ENCODE results near the gene TOMM20L.

The TOMM20L gene

DNA sequence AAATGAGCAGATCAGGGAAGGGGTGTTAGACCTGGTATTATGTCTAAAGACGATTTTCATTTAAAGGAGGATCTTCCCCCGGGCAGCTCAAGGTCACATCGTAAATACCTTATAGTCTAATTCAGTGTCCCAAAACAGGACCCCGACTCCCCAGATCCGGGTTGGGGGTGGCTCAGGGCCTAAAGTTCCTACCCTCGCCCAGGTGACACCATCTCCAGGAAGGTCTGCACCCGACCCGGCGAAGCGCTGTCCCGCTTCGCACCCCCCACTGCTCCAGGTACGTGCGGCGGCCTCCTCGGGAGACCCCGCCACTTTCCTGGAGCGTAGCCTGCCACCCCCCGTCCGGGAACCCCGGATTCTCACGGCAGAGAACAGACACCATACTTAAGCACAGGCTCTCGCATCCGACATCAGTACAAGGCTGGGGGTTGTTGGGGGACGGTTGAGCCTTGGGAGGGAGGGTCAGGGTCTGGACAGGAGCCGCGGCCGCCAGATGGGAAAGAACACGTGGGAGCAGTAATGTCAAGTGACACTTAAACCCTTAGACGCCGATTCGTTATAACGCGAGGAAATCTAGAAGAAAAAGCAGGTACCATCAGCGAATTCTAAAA lies 31.0 kb downstream of the TOMM20L start:
- in situ Hi-C loops (cut with HindIII; ENCODE audit: low sequenced_read_pairs) = no loop called here

DNA sequence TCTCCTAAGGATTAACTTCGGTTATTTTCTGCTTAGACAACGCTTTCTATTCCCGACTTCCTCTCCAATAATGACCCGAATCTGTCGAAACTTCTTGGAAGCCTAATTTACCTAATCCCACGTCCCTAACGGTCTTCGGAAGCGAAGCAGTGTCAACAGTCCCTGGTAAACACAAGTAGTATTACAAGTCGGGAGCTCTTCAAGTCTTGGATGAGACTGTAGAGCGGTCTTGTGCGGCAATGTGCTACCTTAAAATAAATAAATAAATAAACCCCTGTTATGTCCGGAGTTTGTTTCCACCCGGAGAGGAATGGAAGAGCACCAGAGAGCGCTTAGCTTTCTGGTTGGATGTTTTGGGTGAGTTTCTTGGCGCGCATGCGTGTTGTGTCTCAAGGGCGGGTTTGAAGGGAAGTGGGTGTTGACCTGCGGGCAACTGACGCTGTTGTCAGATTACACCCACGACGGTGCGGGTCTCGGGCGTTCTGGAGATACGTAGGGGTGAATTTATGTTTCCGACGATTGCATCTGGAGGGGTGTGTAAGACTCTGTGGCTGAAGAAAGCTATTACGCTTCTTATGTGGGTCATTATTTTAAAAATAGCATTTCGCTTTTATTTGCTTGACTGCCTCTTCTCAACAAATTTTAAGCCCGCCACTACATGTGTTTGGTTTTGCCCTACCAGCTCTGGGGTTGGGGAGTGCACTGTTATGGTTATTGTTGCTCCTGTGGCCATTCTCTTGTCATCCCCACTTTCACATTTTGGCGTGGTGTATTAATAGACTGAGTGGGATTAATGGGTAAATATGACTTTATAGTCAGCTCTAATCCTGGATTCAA lies 31.8 kb downstream of the TOMM20L start, which contains the start of the genes KIAA0586 and TIMM9:
TSS of gene KIAA0586 (plus strand) at position 439 of the 837 bp plus-strand sequence. CDS start 546 bp downstream, outside the sequence.
TSS of gene TIMM9 (minus strand) at position 251 of the 837 bp plus-strand sequence. CDS start 15,586 bp downstream, outside the sequence.
- in situ Hi-C loops (cut with HindIII; ENCODE audit: low sequenced_read_pairs) = no loop called here

DNA sequence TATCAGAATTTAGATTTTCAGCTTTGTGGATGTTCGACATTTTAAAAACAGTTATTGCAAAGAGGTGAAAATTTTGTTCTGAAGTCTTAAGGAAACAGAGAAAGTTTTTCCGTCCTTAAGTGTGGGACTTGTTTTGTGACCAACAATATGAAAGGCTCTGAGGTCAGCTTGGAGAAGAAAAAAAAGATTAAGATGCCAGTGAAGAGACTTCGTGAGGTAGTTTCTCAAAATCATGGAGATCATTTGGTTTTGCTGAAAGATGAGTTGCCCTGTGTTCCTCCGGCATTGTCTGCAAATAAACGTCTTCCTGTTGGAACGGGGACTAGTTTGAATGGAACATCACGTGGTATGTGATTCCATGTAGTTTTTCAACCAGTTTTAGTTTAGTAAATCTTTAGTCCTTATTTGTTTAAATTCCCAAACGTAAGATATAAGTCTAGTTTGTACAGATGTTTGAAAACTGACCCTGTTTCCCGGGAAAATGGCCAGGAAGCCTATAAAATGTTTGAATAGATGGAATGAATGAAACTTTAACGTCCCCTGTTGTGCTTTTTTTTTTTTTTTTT lies 32.5 kb downstream of the TOMM20L start:
- in situ Hi-C loops (cut with HindIII; ENCODE audit: low sequenced_read_pairs) = no loop called here

DNA sequence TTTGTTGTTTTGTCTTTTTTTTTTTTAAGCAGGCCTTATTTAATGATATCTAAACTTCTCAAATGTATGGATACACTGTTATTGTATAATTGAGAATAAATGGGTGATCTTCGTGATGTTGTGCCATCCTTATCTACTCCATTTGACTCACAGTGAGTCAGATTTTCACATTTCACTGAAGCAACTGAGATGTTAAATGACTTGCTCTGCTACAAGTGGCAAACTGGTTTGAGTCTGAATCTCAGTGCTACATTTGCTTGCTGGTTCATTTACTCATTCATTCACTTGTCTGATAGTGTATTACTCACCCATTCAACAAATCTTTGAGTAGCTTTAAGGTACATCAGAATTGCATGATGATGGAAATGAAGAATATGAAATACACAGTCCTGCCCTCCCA lies 34.4 kb downstream of the TOMM20L start:
- in situ Hi-C loops (cut with HindIII; ENCODE audit: low sequenced_read_pairs) = no loop called here

DNA sequence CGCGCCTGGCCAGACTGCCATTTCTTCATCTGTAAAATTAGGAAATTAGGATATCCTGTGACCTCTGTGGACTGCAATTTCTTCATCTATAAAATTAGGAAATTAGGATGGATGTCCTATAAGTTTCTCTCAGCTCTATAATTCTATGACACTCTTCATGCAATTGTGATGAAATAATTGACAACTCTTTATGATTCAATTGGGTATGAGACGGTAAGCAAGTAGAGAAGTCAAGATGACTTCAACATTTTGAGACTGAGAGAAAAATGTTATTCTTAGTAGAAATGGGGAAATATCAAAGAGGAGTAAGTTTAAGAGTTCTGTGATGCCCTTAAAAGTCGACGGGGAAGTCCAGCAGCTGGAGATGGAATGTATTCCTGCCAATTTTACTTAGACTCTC lies 43.7 kb downstream of the TOMM20L start:
- in situ Hi-C loops (cut with HindIII; ENCODE audit: low sequenced_read_pairs) = no loop called here

DNA sequence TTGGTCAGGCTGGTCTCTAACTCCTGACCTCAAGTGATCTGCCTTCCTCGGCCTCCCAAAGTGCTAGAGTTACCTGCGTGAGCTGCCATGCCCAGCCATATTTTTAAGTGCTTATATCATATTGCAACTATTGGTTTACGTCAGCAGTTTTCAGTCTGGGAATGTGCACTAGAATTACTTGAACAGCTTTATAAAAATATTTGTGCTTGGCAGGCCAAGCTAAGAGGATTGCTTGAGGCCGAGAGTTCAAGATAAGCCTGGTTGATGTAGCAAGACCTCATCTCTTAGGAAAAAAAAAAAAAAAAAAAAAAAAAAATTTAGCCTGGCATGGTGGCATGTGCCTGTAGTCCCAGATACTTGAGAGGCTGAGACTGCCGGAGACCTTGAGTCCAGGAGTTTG lies 48.9 kb downstream of the TOMM20L start:
- in situ Hi-C loops (cut with HindIII; ENCODE audit: low sequenced_read_pairs) = no loop called here

DNA sequence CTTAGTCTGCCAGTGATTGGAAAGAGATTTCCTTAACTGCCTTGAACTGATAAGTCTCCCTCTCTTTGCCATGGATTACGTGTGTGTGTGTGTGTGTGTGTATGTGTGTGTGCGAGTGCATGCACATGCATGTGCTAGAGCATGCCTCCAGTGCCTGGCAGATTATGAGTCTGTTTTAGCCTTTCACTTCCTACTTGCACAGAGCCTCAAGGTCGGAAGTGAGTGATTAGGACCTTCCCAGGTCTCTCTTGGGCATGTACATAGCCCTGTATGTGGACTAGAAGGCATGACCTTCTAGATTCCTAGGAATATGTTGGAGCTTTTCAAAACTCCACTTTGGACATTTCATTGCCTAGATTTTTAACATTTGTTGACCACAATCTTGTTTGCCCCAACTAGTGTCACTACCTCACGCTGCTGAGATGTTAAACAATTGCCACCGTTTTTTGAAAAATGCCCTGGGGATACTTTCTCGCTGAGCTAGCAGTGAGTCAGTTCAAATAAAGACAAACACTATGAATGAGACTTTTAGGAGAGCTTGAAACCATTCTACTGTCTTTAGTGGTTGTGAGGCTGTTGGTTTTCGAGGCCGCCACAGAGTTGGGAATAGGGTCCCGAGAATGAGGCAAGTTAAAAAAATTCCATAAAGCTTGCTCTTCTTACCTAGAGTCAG lies 60.0 kb downstream of the TOMM20L start:
- in situ Hi-C loops (cut with HindIII; ENCODE audit: low sequenced_read_pairs) = no loop called here
